GM13976 (cell line): Measurements from ENCODE around the gene LOC128125822.

ENCODE experiments used
- DNase-seq: peaks from one replicate; pipeline ENCODE4 v3.0.0; 2012; ENCODE audit warnings: low spot score
- CTCF ChIP-seq: IDR thresholded peaks from 2 replicates; pipeline ENCODE4 v1.5.1; 2012; ENCODE audit warnings: borderline replicate concordance, mild to moderate bottlenecking; ENCODE audit not compliant: insufficient read depth; ENCODE audit errors: extremely low read depth, missing control alignments, control extremely low read depth
- in situ Hi-C: fragments of 300-500 bp; cut with MboI; formaldehyde crosslinking; loops from one replicate; pipeline ENCODE4 v1.12.0; 2022; ENCODE audit warnings: low sequenced_read_pairs, mixed read lengths, inconsistent platforms; ENCODE audit not compliant: unreplicated experiment

The LOC128125822 gene

GRCh38 chr6:63573899-63574553 is 1.7 kb downstream of the LOC128125822 start:
- DNase-seq = peak; percentile 15
- in situ Hi-C loops = no loop called here
- TF ChIP-seq CTCF = peak; percentile 43

- DNase-seq = no peak
- no peak for TF ChIP-seq CTCF
- in situ Hi-C loops = no loop called here
Measured at GRCh38 chr6:63574554-63574900, 2.2 kb downstream of the LOC128125822 start.

GRCh38 chr6:63576147-63576772 is 4.0 kb downstream of the LOC128125822 start:
- DNase-seq = no peak
- in situ Hi-C loops = no loop called here
- TF ChIP-seq CTCF = no peak

- DNase-seq = no peak
- in situ Hi-C loops = no loop called here
- no peak for TF ChIP-seq CTCF
Measured at GRCh38 chr6:63576985-63577712, 4.9 kb downstream of the LOC128125822 start.

- in situ Hi-C loops = no loop called here
- no peak for TF ChIP-seq CTCF
- no peak for DNase-seq
Measured at GRCh38 chr6:63578757-63579156, 6.5 kb downstream of the LOC128125822 start.

- in situ Hi-C loops = no loop called here
- no peak for TF ChIP-seq CTCF
- DNase-seq = no peak
Measured at GRCh38 chr6:63579937-63580703, 7.8 kb downstream of the LOC128125822 start.
